VCaP (cell line): Measurements from ENCODE around the gene CORO2A.

ENCODE experiments used
- H3K27ac ChIP-seq: fragments of 450-650 bp; 2 replicates; pipeline ENCODE4 v1.5.1; 2017
- CTCF ChIP-seq: fragments of 450-650 bp; conservative IDR thresholded peaks from 2 replicates; pipeline ENCODE4 v1.5.1; 2017; ENCODE audit warnings: mild to moderate bottlenecking, moderate library complexity

CORO2A gene

GRCh38 chr9:98158071-98158831 is 34.2 kb downstream of the CORO2A start:
- peak overlapping the region; percentile 84 for H3K27ac ChIP-seq
- TF ChIP-seq CTCF, result no peak

- H3K27ac ChIP-seq, result peak overlapping the region; percentile 84
- TF ChIP-seq CTCF, result no peak
Observed at GRCh38 chr9:98157372-98157771, 35.1 kb downstream of the CORO2A start.

- TF ChIP-seq CTCF, result no peak
- peak overlapping the region; percentile 84 for H3K27ac ChIP-seq
Observed at GRCh38 chr9:98154678-98155077, 37.8 kb downstream of the CORO2A start.

- H3K27ac ChIP-seq, result no peak overlapping the region
- TF ChIP-seq CTCF, result no peak
Observed at GRCh38 chr9:98152526-98152925, 39.9 kb downstream of the CORO2A start.

- no peak overlapping the region for H3K27ac ChIP-seq
- no peak for TF ChIP-seq CTCF
Observed at GRCh38 chr9:98150721-98151120, 41.7 kb downstream of the CORO2A start.

GRCh38 chr9:98150164-98150563 is 42.3 kb downstream of the CORO2A start:
- no peak overlapping the region for H3K27ac ChIP-seq
- TF ChIP-seq CTCF, result no peak

- no peak for TF ChIP-seq CTCF
- H3K27ac ChIP-seq, result no peak overlapping the region
Observed at GRCh38 chr9:98149422-98149821, 43.0 kb downstream of the CORO2A start.
